Measurements from ENCODE around the gene PRKAR2B. TPM values are rescaled to one million over a fixed set of nuclear protein-coding genes. Genes with fewer than 3 reads are reported as not detected.
"Not testable (repeated sequence)": the region's sequence is repeated elsewhere in the genome, so short reads cannot be mapped to it uniquely, and the experiment has no call there.

The PRKAR2B gene
- total and polyA plus RNA-seq, 4 donors = 0.88 to 41.8 (median 1.6) TPM

- H3K36me3 ChIP-seq (ENCODE audit: control insufficient read depth in 4 of 4, insufficient read depth in 3 of 4, low read depth in 1 of 4, low read length in 3 of 4) = no peaks in the 10 kb centered on the region
- 89% methylated on average over 2 of the region's 2 CpGs for WGBS
- peaks cover 4 to 14% (median 9%) of the 10 kb centered on the region in 4 donors for H3K4me1 ChIP-seq (ENCODE audit: control insufficient read depth in 4 of 4, insufficient read depth in 4 of 4, low read length in 3 of 4)
- DNase-seq (ENCODE audit: low spot score) = no peak
- no peak overlapping the region for H3K9ac ChIP-seq (ENCODE audit: low read depth in 1 of 2, low read length in 2 of 2)
- no peaks in the 10 kb centered on the region for H3K27me3 ChIP-seq (ENCODE audit: control insufficient read depth in 4 of 4, insufficient read depth in 4 of 4, low read length in 3 of 4)
- TF ChIP-seq FOXA1 (IDR thresholded peaks at IDR 0.05) = no peak
- TF ChIP-seq ZBTB33 (IDR thresholded peaks at IDR 0.05) = no peak
- no peak for TF ChIP-seq RXRA (IDR thresholded peaks at IDR 0.05)
- TF ChIP-seq ATF3 (IDR thresholded peaks at IDR 0.05) = no peak
- TF ChIP-seq HNF4G (IDR thresholded peaks at IDR 0.05) = no peak
- no peak for TF ChIP-seq TAF1 (conservative IDR thresholded peaks at IDR 0.05)
- TF ChIP-seq NR2F2 (IDR thresholded peaks at IDR 0.05) = no peak
- no peak for TF ChIP-seq RAD21 (IDR thresholded peaks at IDR 0.05)
- no peak for TF ChIP-seq EGR1 (IDR thresholded peaks at IDR 0.05; ENCODE audit: low read depth in 2 of 2)
- no peak for TF ChIP-seq JUND (IDR thresholded peaks at IDR 0.05)
- H3K27ac ChIP-seq (ENCODE audit: low read depth in 1 of 2, low read length in 2 of 2) = no peak overlapping the region
- no peak overlapping the region for H3K4me3 ChIP-seq (ENCODE audit: low read depth in 1 of 3, low read length in 3 of 3)
- H3K9me3 ChIP-seq (ENCODE audit: control insufficient read depth in 4 of 4, low read length in 3 of 4) = peaks cover 0 to 2% (median 0%) of the 10 kb centered on the region in 4 donors
These were observed 3.4 kb upstream of the PRKAR2B start for GRCh38 chr7:107041097-107041496.

GRCh38 chr7:107041764-107042163 is 2.7 kb upstream of the PRKAR2B start:
- 82% methylated on average over 4 of the region's 4 CpGs for WGBS
- DNase-seq (ENCODE audit: low spot score); H3K36me3 ChIP-seq (ENCODE audit: control insufficient read depth in 4 of 4, insufficient read depth in 3 of 4, low read depth in 1 of 4, low read length in 3 of 4); H3K27ac ChIP-seq (ENCODE audit: low read depth in 1 of 2, low read length in 2 of 2); H3K4me3 ChIP-seq (ENCODE audit: low read depth in 1 of 3, low read length in 3 of 3); H3K9ac ChIP-seq (ENCODE audit: low read depth in 1 of 2, low read length in 2 of 2); H3K9me3 ChIP-seq (ENCODE audit: control insufficient read depth in 4 of 4, low read length in 3 of 4); H3K27me3 ChIP-seq (ENCODE audit: control insufficient read depth in 4 of 4, insufficient read depth in 4 of 4, low read length in 3 of 4): not testable (repeated sequence)
- H3K4me1 ChIP-seq (ENCODE audit: control insufficient read depth in 4 of 4, insufficient read depth in 4 of 4, low read length in 3 of 4) = peaks cover 4 to 16% (median 9%) of the 10 kb centered on the region in 4 donors

- H3K4me3 ChIP-seq (ENCODE audit: low read depth in 1 of 3, low read length in 3 of 3); H3K9ac ChIP-seq (ENCODE audit: low read depth in 1 of 2, low read length in 2 of 2); DNase-seq (ENCODE audit: low spot score); H3K27ac ChIP-seq (ENCODE audit: low read depth in 1 of 2, low read length in 2 of 2); H3K9me3 ChIP-seq (ENCODE audit: control insufficient read depth in 4 of 4, low read length in 3 of 4); H3K36me3 ChIP-seq (ENCODE audit: control insufficient read depth in 4 of 4, insufficient read depth in 3 of 4, low read depth in 1 of 4, low read length in 3 of 4); H3K27me3 ChIP-seq (ENCODE audit: control insufficient read depth in 4 of 4, insufficient read depth in 4 of 4, low read length in 3 of 4): not testable (repeated sequence)
- 98% methylated on average over 43 of the region's 43 CpGs for WGBS
- H3K4me1 ChIP-seq (ENCODE audit: control insufficient read depth in 4 of 4, insufficient read depth in 4 of 4, low read length in 3 of 4) = peaks cover 4 to 16% (median 9%) of the 10 kb centered on the region in 4 donors
These were observed 2.1 kb upstream of the PRKAR2B start for GRCh38 chr7:107042326-107042910.

GRCh38 chr7:107043491-107043890 is 1.0 kb upstream of the PRKAR2B start:
- H3K4me1 ChIP-seq (ENCODE audit: control insufficient read depth in 4 of 4, insufficient read depth in 4 of 4, low read length in 3 of 4) = peaks cover 4 to 16% (median 9%) of the 10 kb centered on the region in 4 donors
- no peaks in the 10 kb centered on the region for H3K27me3 ChIP-seq (ENCODE audit: control insufficient read depth in 4 of 4, insufficient read depth in 4 of 4, low read length in 3 of 4)
- H3K27ac ChIP-seq (ENCODE audit: low read depth in 1 of 2, low read length in 2 of 2) = no peak overlapping the region
- TF ChIP-seq REST (IDR thresholded peaks at IDR 0.05) = no peak
- no peak for TF ChIP-seq FOXA1 (IDR thresholded peaks at IDR 0.05)
- no peak for TF ChIP-seq YY1 (IDR thresholded peaks at IDR 0.05)
- no peak for TF ChIP-seq MAX (IDR thresholded peaks at IDR 0.05)
- TF ChIP-seq ZBTB33 (IDR thresholded peaks at IDR 0.05) = no peak
- no peak for TF ChIP-seq ATF3 (IDR thresholded peaks at IDR 0.05)
- no peak for TF ChIP-seq FOXA2 (IDR thresholded peaks at IDR 0.05)
- no peak for TF ChIP-seq HNF4A (conservative IDR thresholded peaks at IDR 0.05)
- TF ChIP-seq EGR1 (IDR thresholded peaks at IDR 0.05; ENCODE audit: low read depth in 2 of 2) = no peak
- H3K4me3 ChIP-seq (ENCODE audit: low read depth in 1 of 3, low read length in 3 of 3) = no peak overlapping the region
- no peak overlapping the region for H3K9ac ChIP-seq (ENCODE audit: low read depth in 1 of 2, low read length in 2 of 2)
- H3K36me3 ChIP-seq (ENCODE audit: control insufficient read depth in 4 of 4, insufficient read depth in 3 of 4, low read depth in 1 of 4, low read length in 3 of 4) = no peaks in the 10 kb centered on the region
- H3K9me3 ChIP-seq (ENCODE audit: control insufficient read depth in 4 of 4, low read length in 3 of 4) = no peaks in the 10 kb centered on the region
- DNase-seq (ENCODE audit: low spot score) = no peak
- WGBS = 53% methylated on average over 4 of the region's 4 CpGs
